Activated CD8-positive, alpha-beta memory T cell treated with anti-CD3 and anti-CD28 coated beads, Interleukin-2, amount 50 U/mL, for 1 hour (primary cell): ENCODE data around the gene DDC.
"Not testable (repeated sequence)": the region's sequence is repeated elsewhere in the genome, so short reads cannot be mapped to it uniquely, and the experiment has no call there.

Source experiments
- DNase-seq: peaks from one replicate; pipeline ENCODE4 v3.0.0-alpha.2; 2020; ENCODE audit errors: extremely low read depth

DDC gene

GRCh38 chr7:50554431-50555322 lies 10.5 kb downstream of the DDC start:
- no peak for DNase-seq

GRCh38 chr7:50553973-50554372 lies 11.2 kb downstream of the DDC start:
- DNase-seq, result no peak

GRCh38 chr7:50552921-50553320 lies 12.3 kb downstream of the DDC start:
- no peak for DNase-seq

- DNase-seq, result no peak
Observed at GRCh38 chr7:50552139-50552538, 13.1 kb downstream of the DDC start.

GRCh38 chr7:50545613-50546012 lies 19.6 kb downstream of the DDC start:
- DNase-seq, result not testable (repeated sequence)

- DNase-seq, result no peak
Observed at GRCh38 chr7:50544992-50545391, 20.2 kb downstream of the DDC start.

GRCh38 chr7:50543776-50544442 lies 21.3 kb downstream of the DDC start:
- no peak for DNase-seq

- DNase-seq, result no peak
Observed at GRCh38 chr7:50542132-50542531, 23.1 kb downstream of the DDC start.

- DNase-seq, result no peak
Observed at GRCh38 chr7:50540785-50541579, 24.2 kb downstream of the DDC start.

- DNase-seq, result no peak
Observed at GRCh38 chr7:50539725-50540124, 25.5 kb downstream of the DDC start.

- no peak for DNase-seq
Observed at GRCh38 chr7:50538478-50538877, 26.7 kb downstream of the DDC start.

- DNase-seq, result no peak
Observed at GRCh38 chr7:50537417-50537816, 27.8 kb downstream of the DDC start.

GRCh38 chr7:50535291-50535711 lies 29.9 kb downstream of the DDC start:
- not testable (repeated sequence) for DNase-seq

- no peak for DNase-seq
Observed at GRCh38 chr7:50534690-50535290, 30.4 kb downstream of the DDC start.

GRCh38 chr7:50533866-50534265 lies 31.3 kb downstream of the DDC start:
- DNase-seq, result no peak

GRCh38 chr7:50531928-50532327 lies 33.3 kb downstream of the DDC start:
- no peak for DNase-seq

- DNase-seq, result no peak
Observed at GRCh38 chr7:50531401-50531911, 33.7 kb downstream of the DDC start.

- no peak for DNase-seq
Observed at GRCh38 chr7:50530766-50531165, 34.4 kb downstream of the DDC start.

GRCh38 chr7:50529093-50529862 lies 35.9 kb downstream of the DDC start:
- no peak for DNase-seq

GRCh38 chr7:50528266-50529092 lies 36.7 kb downstream of the DDC start:
- no peak for DNase-seq
